OCI-LY7 (cell line): ENCODE data around the gene SLC39A12.

Source experiments
- EZH2phosphoT487 ChIP-seq: fragments of 200-600 bp; sonication (generic); IDR thresholded peaks from 2 replicates; pipeline ENCODE4 v1.6.1; 2018; ENCODE audit warnings: low read depth, borderline replicate concordance, mild to moderate bottlenecking, mixed run types, antibody characterized with exemption, low read length, moderate library complexity, mixed read lengths
- TF ChIP-seq, protein P1 (sequence below): fragments of 200-600 bp; sonication (generic); conservative IDR thresholded peaks from 2 replicates; pipeline ENCODE4 v1.5.1; 2014; ENCODE audit warnings: mild to moderate bottlenecking, antibody characterized with exemption, low read length, moderate library complexity, mixed read lengths

DNA sequence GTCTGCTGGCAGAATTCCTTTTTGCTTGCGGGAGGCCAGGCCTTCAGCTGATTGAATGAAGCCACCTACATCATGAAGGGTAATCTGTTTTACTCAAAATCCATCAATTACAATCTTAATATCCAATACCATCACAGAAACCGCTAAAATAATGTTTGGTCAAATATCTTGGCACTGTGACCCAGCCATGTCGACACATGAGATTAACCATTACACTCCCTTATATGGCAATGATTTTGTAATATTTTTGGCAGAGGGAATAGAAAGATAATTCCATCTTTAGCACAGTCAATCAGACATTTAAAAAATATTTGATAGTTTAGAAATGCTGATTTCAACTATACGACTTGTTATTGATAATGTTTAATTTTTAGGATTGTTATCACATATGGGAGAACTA is 36.5 kb upstream of the SLC39A12 start:
- TF ChIP-seq, protein P1, sequence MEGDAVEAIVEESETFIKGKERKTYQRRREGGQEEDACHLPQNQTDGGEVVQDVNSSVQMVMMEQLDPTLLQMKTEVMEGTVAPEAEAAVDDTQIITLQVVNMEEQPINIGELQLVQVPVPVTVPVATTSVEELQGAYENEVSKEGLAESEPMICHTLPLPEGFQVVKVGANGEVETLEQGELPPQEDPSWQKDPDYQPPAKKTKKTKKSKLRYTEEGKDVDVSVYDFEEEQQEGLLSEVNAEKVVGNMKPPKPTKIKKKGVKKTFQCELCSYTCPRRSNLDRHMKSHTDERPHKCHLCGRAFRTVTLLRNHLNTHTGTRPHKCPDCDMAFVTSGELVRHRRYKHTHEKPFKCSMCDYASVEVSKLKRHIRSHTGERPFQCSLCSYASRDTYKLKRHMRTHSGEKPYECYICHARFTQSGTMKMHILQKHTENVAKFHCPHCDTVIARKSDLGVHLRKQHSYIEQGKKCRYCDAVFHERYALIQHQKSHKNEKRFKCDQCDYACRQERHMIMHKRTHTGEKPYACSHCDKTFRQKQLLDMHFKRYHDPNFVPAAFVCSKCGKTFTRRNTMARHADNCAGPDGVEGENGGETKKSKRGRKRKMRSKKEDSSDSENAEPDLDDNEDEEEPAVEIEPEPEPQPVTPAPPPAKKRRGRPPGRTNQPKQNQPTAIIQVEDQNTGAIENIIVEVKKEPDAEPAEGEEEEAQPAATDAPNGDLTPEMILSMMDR = no peak
- TF ChIP-seq EZH2phosphoT487 = no peak
